ENCODE data around the gene RBM33.

GRCh38 chr7:155790666-155791065 lies 146.2 kb downstream of the RBM33 start:
- TF ChIP-seq POLR2A (IDR thresholded peaks at IDR 0.05) (no peak), CTCF (IDR thresholded peaks at IDR 0.05) (no peak)

Data from thyroid gland (tissue), 4 donors.